ENCODE data around the gene SULT1A2.
"Not testable (repeated sequence)": the region's sequence is repeated elsewhere in the genome, so short reads cannot be mapped to it uniquely, and the experiment has no call there.

SULT1A2 gene

GRCh38 chr16:28606291-28607115 lies 9.7 kb upstream of the SULT1A2 start:
- no peak overlapping the region for H3K4me3 ChIP-seq (ENCODE audit: low read length)

GRCh38 chr16:28604186-28604565 lies 7.3 kb upstream of the SULT1A2 start:
- no peak overlapping the region for H3K27ac ChIP-seq (ENCODE audit: low read depth, low read length)
- H3K4me1 ChIP-seq (ENCODE audit: control insufficient read depth, insufficient read depth, low read length): no peaks in the 10 kb centered on the region
- H3K4me3 ChIP-seq (ENCODE audit: low read length): no peak overlapping the region
- no peaks in the 10 kb centered on the region for H3K36me3 ChIP-seq (ENCODE audit: control insufficient read depth, insufficient read depth, low read length)
- no peaks in the 10 kb centered on the region for H3K27me3 ChIP-seq (ENCODE audit: control insufficient read depth, insufficient read depth, low read length)
- no peak overlapping the region for H3K9ac ChIP-seq (ENCODE audit: low read length)

More at GRCh38 chr16:28606291-28607115, 9.7 kb upstream of the SULT1A2 start:
- H3K9ac ChIP-seq (ENCODE audit: low read length): no peak overlapping the region
- no peaks in the 10 kb centered on the region for H3K36me3 ChIP-seq (ENCODE audit: control insufficient read depth, insufficient read depth, low read length)
- no peaks in the 10 kb centered on the region for H3K4me1 ChIP-seq (ENCODE audit: control insufficient read depth, insufficient read depth, low read length)
- no peaks in the 10 kb centered on the region for H3K27me3 ChIP-seq (ENCODE audit: control insufficient read depth, insufficient read depth, low read length)
- no peak overlapping the region for H3K27ac ChIP-seq (ENCODE audit: low read depth, low read length)

GRCh38 chr16:28603381-28604185 lies 6.7 kb upstream of the SULT1A2 start:
- no peaks in the 10 kb centered on the region for H3K36me3 ChIP-seq (ENCODE audit: control insufficient read depth, insufficient read depth, low read length)
- H3K4me1 ChIP-seq (ENCODE audit: control insufficient read depth, insufficient read depth, low read length): no peaks in the 10 kb centered on the region
- no peak overlapping the region for H3K27ac ChIP-seq (ENCODE audit: low read depth, low read length)
- no peak overlapping the region for H3K4me3 ChIP-seq (ENCODE audit: low read length)
- H3K9ac ChIP-seq (ENCODE audit: low read length): no peak overlapping the region
- no peaks in the 10 kb centered on the region for H3K27me3 ChIP-seq (ENCODE audit: control insufficient read depth, insufficient read depth, low read length)

GRCh38 chr16:28602529-28602928 lies 5.7 kb upstream of the SULT1A2 start:
- H3K27ac ChIP-seq (ENCODE audit: low read depth, low read length): no peak overlapping the region
- H3K4me3 ChIP-seq (ENCODE audit: low read length): no peak overlapping the region
- H3K36me3 ChIP-seq (ENCODE audit: control insufficient read depth, insufficient read depth, low read length): no peaks in the 10 kb centered on the region
- H3K4me1 ChIP-seq (ENCODE audit: control insufficient read depth, insufficient read depth, low read length): no peaks in the 10 kb centered on the region
- no peaks in the 10 kb centered on the region for H3K27me3 ChIP-seq (ENCODE audit: control insufficient read depth, insufficient read depth, low read length)
- no peak overlapping the region for H3K9ac ChIP-seq (ENCODE audit: low read length)

GRCh38 chr16:28602062-28602461 lies 5.2 kb upstream of the SULT1A2 start:
- not testable (repeated sequence) for H3K27ac ChIP-seq (ENCODE audit: low read depth, low read length); H3K27me3 ChIP-seq (ENCODE audit: control insufficient read depth, insufficient read depth, low read length); H3K9ac ChIP-seq (ENCODE audit: low read length); H3K36me3 ChIP-seq (ENCODE audit: control insufficient read depth, insufficient read depth, low read length); H3K4me1 ChIP-seq (ENCODE audit: control insufficient read depth, insufficient read depth, low read length); H3K4me3 ChIP-seq (ENCODE audit: low read length)

GRCh38 chr16:28601589-28601988 lies 4.7 kb upstream of the SULT1A2 start:
- not testable (repeated sequence) for H3K4me3 ChIP-seq (ENCODE audit: low read length); H3K27me3 ChIP-seq (ENCODE audit: control insufficient read depth, insufficient read depth, low read length); H3K4me1 ChIP-seq (ENCODE audit: control insufficient read depth, insufficient read depth, low read length); H3K9ac ChIP-seq (ENCODE audit: low read length); H3K27ac ChIP-seq (ENCODE audit: low read depth, low read length); H3K36me3 ChIP-seq (ENCODE audit: control insufficient read depth, insufficient read depth, low read length)

- not testable (repeated sequence) for H3K9ac ChIP-seq (ENCODE audit: low read length); H3K27ac ChIP-seq (ENCODE audit: low read depth, low read length); H3K4me1 ChIP-seq (ENCODE audit: control insufficient read depth, insufficient read depth, low read length); H3K27me3 ChIP-seq (ENCODE audit: control insufficient read depth, insufficient read depth, low read length); H3K4me3 ChIP-seq (ENCODE audit: low read length); H3K36me3 ChIP-seq (ENCODE audit: control insufficient read depth, insufficient read depth, low read length)
These were observed 4.1 kb upstream of the SULT1A2 start for GRCh38 chr16:28600965-28601364.

GRCh38 chr16:28599377-28600285 lies 2.8 kb upstream of the SULT1A2 start:
- H3K9ac ChIP-seq (ENCODE audit: low read length); H3K27ac ChIP-seq (ENCODE audit: low read depth, low read length); H3K4me1 ChIP-seq (ENCODE audit: control insufficient read depth, insufficient read depth, low read length); H3K27me3 ChIP-seq (ENCODE audit: control insufficient read depth, insufficient read depth, low read length); H3K36me3 ChIP-seq (ENCODE audit: control insufficient read depth, insufficient read depth, low read length); H3K4me3 ChIP-seq (ENCODE audit: low read length): not testable (repeated sequence)

- H3K9ac ChIP-seq (ENCODE audit: low read length): no peak overlapping the region
- no peaks in the 10 kb centered on the region for H3K36me3 ChIP-seq (ENCODE audit: control insufficient read depth, insufficient read depth, low read length)
- no peaks in the 10 kb centered on the region for H3K27me3 ChIP-seq (ENCODE audit: control insufficient read depth, insufficient read depth, low read length)
- H3K4me3 ChIP-seq (ENCODE audit: low read length): no peak overlapping the region
- H3K4me1 ChIP-seq (ENCODE audit: control insufficient read depth, insufficient read depth, low read length): no peaks in the 10 kb centered on the region
- no peak overlapping the region for H3K27ac ChIP-seq (ENCODE audit: low read depth, low read length)
These were observed 927 bp upstream of the SULT1A2 start for GRCh38 chr16:28597692-28598261.

- H3K9ac ChIP-seq (ENCODE audit: low read length): no peak overlapping the region
- no peaks in the 10 kb centered on the region for H3K4me1 ChIP-seq (ENCODE audit: control insufficient read depth, insufficient read depth, low read length)
- no peaks in the 10 kb centered on the region for H3K27me3 ChIP-seq (ENCODE audit: control insufficient read depth, insufficient read depth, low read length)
- peaks cover 6% of the 10 kb centered on the region for H3K36me3 ChIP-seq (ENCODE audit: control insufficient read depth, insufficient read depth, low read length)
- H3K27ac ChIP-seq (ENCODE audit: low read depth, low read length): no peak overlapping the region
- peak overlapping the region; percentile 36 for H3K4me3 ChIP-seq (ENCODE audit: low read length)
These were observed 677 bp downstream of the SULT1A2 start for GRCh38 chr16:28596115-28596630.

- H3K27me3 ChIP-seq (ENCODE audit: control insufficient read depth, insufficient read depth, low read length); H3K27ac ChIP-seq (ENCODE audit: low read depth, low read length); H3K4me3 ChIP-seq (ENCODE audit: low read length); H3K4me1 ChIP-seq (ENCODE audit: control insufficient read depth, insufficient read depth, low read length); H3K9ac ChIP-seq (ENCODE audit: low read length): not testable (repeated sequence)
- peaks cover 12% of the 10 kb centered on the region for H3K36me3 ChIP-seq (ENCODE audit: control insufficient read depth, insufficient read depth, low read length)
These were observed 1.4 kb downstream of the SULT1A2 start for GRCh38 chr16:28595451-28595850.
